NCI-H1417 (cell line): ENCODE measurements around the gene KIRREL3.

Source experiments
- DNase-seq, 3 experiments: peaks; one replicate each; lab custom pipeline; 2025; lab: John Stamatoyannopoulos, UW

KIRREL3 gene

DNA sequence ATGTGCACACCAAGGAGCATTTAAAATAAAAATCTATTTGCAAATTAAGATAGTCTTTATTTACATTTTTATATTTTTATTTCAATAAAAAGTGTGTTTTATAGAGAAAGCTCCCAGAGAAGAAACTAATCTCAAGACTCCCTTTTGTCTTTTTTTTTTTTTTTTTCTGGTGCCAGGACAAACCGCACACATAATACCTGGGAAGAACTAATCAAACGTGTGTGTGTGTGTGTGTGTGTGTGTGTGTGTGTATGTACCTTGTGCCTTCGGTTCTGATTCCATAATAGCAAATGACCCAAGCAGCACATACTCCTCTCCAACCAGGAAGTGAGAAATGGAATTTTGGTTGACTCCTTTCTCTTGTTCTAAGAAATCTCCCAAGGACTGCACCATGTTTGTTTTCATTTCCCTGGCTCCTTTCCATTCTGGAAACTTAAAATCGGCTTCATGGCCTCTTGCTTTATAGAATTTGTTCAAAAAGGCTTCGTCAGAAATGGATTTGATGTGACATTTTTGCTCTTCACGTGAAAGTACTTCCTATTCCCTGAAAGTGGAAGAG, 579.8 kb downstream of the KIRREL3 start:
- no peak for DNase-seq

- DNase-seq = peak in 1 of 3 experiments; percentile 14
These were observed 580.5 kb downstream of the KIRREL3 start for GRCh38 chr11:126419801-126420697.

GRCh38 chr11:126418887-126419286, 581.7 kb downstream of the KIRREL3 start:
- DNase-seq = no peak

DNA sequence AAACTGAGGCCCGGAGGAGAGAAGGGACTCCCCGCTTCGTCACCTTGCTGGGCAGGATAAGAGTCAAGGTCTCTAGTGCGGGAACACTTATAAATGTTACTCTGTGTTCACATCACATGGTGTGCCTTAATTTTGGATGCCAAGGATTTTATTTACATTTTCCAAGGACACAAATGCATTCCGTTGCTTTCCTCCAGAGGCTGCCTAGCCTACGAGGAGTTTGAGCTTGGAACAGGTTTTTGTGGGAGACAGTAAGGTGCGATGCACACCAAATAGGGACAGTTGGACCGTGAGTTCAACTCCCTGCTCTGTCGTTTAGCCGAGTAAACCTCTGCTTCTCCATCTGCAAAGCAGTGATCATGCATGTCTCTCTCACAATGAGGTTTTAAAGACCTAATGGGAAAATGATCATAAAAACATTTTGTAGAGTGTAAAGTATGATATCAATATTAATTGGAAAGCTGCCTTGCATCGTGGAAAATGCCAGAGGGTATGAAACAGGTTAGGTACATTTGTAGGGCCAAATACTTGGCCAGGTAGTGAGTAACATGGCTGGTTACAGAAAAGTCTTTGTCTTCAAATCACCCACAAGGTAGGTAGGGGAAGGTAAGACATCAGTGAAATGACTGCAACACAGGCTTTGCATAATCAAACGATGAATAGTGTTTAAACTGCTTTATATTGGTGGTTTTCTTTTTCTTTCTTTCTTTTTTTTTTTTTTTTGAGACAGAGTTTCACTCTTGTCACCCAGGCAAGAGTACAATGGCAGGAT, 583.3 kb downstream of the KIRREL3 start:
- DNase-seq = no peak

GRCh38 chr11:126416542-126417090, 584.0 kb downstream of the KIRREL3 start:
- peak in 1 of 3 experiments; percentile 90 for DNase-seq

- no peak for DNase-seq
These were observed 584.7 kb downstream of the KIRREL3 start for GRCh38 chr11:126415669-126416420.

GRCh38 chr11:126415128-126415527, 585.4 kb downstream of the KIRREL3 start:
- no peak for DNase-seq

- no peak for DNase-seq
These were observed 586.0 kb downstream of the KIRREL3 start for GRCh38 chr11:126414615-126415014.

GRCh38 chr11:126413843-126414405, 586.6 kb downstream of the KIRREL3 start:
- DNase-seq = no peak

DNA sequence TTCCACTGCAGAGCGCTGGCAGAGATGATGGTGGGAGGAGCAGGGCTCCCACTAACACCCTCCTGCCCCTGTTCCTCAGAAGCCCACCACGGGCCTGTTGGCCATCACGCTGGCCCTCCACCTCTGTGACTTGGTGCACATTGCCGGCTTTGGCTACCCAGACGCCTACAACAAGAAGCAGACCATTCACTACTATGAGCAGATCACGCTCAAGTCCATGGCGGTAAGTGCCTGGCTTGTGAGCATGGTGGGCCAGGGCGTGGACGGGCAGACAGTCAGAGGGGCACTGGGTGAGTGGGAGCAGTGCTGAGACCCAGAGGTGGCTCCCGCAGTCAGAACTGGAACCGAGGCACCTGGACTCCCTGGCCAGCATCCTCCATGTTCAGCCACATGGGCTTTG, 587.1 kb downstream of the KIRREL3 start:
- DNase-seq = no peak

GRCh38 chr11:126411971-126412381, 588.6 kb downstream of the KIRREL3 start:
- DNase-seq = no peak

DNA sequence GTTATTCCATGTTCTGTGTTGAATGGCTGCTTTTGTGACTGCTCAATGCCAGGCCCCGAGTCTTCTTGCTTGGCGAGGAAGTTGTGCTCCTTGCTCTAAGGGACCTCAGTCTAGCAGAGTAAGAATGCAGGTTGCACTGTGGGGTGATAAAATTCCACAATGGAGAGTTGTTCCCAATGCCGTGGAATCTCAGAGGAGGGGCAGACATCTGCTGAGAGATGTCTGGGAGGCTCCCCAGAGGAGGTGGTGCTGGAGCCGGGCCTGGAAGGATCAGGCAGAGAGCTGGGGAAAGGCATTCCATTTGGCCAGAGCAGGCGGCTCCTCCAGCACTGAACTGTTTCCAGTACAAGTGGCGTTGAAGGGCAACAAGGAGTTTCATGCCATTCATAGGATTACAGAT, 589.9 kb downstream of the KIRREL3 start:
- DNase-seq = no peak

GRCh38 chr11:126409620-126409985, 591.0 kb downstream of the KIRREL3 start:
- no peak for DNase-seq

- no peak for DNase-seq
These were observed 591.5 kb downstream of the KIRREL3 start for GRCh38 chr11:126408901-126409619.

DNA sequence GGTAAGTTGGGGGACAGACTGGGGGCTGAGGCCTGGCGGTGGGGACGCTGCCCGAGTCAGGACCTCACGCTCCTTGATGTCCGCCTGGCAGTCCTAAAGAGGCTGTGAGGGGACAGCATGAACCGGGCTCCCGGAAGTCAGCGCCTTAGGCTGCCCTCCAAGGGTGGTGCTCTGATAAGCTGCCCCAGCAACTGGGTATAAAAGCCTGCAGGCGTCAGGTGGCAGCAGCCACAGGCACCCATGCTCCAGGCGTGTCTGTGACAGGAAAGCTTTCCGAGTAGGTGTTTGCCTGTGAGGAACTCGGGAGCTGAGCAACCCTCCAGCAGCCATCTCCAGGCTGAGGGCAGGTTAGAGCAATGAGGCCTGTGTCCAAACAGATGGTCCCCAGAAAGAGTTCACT, 592.1 kb downstream of the KIRREL3 start:
- no peak for DNase-seq

DNA sequence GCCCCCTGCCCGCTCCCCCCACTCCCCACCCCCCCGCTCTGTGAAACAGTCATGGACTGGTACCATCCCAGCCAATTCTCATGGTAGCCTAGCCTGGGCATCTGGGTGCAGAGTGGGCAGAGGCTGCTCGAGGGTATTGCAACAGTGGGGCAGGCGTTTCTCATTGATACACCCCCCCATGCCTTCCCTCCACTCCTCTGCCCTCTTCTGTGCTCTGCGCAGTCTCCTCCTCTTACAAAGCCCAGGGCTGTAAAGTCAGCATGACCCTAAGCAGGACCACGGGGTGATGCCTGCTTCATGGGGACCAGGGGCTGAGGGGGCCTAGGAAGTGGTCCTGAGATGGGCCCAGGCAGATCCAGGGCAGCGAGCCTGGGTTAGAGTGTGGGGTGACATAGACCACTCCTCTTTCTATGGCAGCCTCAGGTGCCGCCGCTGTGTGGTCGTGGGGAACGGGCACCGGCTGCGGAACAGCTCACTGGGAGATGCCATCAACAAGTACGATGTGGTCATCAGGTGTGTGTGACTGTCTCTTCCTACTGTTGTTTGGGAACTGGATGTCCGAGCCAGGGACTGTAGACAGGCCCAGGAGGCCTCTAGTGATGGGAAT, 592.8 kb downstream of the KIRREL3 start:
- no peak for DNase-seq

DNA sequence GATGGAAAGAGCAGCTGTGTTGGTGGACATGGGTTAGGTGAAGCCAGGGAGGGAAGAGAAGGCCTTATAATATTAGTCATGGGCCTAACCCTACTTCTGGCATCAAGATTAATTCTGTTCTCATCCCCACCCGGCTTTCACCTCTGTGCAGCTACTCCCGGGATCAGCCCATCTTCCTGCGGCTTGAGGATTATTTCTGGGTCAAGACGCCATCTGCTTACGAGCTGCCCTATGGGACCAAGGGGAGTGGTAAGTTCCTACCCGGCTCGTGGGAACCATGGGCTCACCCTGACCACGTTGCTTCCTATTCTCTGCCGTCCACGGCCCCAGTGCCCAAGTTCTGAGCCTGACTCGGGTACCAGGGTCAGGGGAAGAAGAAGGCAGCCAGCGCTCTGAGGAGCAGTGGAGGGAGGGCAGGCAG, 593.5 kb downstream of the KIRREL3 start:
- DNase-seq = no peak

GRCh38 chr11:126406368-126406767, 594.2 kb downstream of the KIRREL3 start:
- no peak for DNase-seq

DNA sequence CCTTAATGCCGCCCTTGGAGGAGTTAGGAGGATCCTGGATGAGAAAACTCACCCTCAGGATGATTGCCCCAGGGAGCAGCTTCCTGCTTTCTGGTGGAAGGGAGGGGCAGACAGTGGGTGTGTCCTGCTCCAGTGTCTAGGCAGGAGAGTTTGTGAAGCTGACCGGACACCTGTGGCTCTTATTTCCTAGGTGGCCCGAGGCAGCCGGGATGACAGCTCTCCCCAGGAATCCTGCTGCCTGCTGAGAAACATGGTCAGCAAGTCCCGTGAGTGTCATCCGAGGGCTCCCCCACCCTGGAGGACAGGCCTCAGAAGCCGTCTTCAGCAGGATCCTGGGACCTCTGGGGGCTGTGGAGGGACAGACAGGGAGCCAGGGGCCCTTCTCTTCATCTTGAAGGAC, 594.7 kb downstream of the KIRREL3 start:
- no peak for DNase-seq

DNA sequence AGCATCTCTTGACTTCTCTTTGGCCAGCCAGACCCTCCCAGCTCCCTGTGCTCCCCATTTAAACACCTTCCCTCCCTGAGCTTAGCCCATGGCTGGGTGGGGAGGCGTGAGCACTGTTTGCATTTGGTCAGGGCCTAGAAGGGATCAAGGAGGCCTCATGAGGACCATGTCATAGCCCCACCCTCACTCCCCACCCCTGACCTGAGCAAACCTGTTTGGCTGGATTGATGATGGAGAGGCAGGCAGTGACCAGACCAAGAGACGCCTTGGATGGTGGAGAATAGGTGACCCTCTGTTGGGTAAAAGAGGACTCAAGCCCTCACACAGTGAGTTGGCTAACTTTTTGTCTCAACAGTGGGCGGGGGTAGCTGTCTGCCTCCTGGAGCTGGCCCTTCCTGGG, 595.2 kb downstream of the KIRREL3 start:
- peak in 1 of 3 experiments; percentile 29 for DNase-seq
